ENCODE data around the gene SUSD4.

Gene SUSD4

GRCh38 chr1:223227486-223228196 lies 136.3 kb downstream of the SUSD4 start:
- no peak for DNase-seq

GRCh38 chr1:223227031-223227430 lies 136.9 kb downstream of the SUSD4 start:
- DNase-seq: no peak

- no peak for DNase-seq
These were observed 137.7 kb downstream of the SUSD4 start for GRCh38 chr1:223226271-223226670.

- no peak for DNase-seq
These were observed 138.5 kb downstream of the SUSD4 start for GRCh38 chr1:223225481-223225880.

GRCh38 chr1:223225061-223225460 lies 138.9 kb downstream of the SUSD4 start:
- no peak for DNase-seq

GRCh38 chr1:223224465-223224864 lies 139.5 kb downstream of the SUSD4 start:
- no peak for DNase-seq

- DNase-seq: no peak
These were observed 140.6 kb downstream of the SUSD4 start for GRCh38 chr1:223223091-223223995.

- no peak for DNase-seq
These were observed 141.6 kb downstream of the SUSD4 start for GRCh38 chr1:223222377-223222776.

- no peak for DNase-seq
These were observed 142.3 kb downstream of the SUSD4 start for GRCh38 chr1:223221686-223222085.

GRCh38 chr1:223219846-223220610 lies 143.9 kb downstream of the SUSD4 start:
- no peak for DNase-seq

- no peak for DNase-seq
These were observed 144.7 kb downstream of the SUSD4 start for GRCh38 chr1:223219318-223219635.

- DNase-seq: no peak
These were observed 146.2 kb downstream of the SUSD4 start for GRCh38 chr1:223217781-223218180.

GRCh38 chr1:223216531-223217205 lies 147.3 kb downstream of the SUSD4 start:
- DNase-seq: no peak

GRCh38 chr1:223216074-223216473 lies 147.9 kb downstream of the SUSD4 start:
- DNase-seq: no peak

- no peak for DNase-seq
These were observed 148.9 kb downstream of the SUSD4 start for GRCh38 chr1:223215026-223215425.

- DNase-seq: no peak
These were observed 149.6 kb downstream of the SUSD4 start for GRCh38 chr1:223214261-223214807.

GRCh38 chr1:223212441-223212840 lies 151.5 kb downstream of the SUSD4 start:
- no peak for DNase-seq

GRCh38 chr1:223211323-223211985 lies 152.5 kb downstream of the SUSD4 start:
- no peak for DNase-seq

- no peak for DNase-seq
These were observed 153.2 kb downstream of the SUSD4 start for GRCh38 chr1:223210788-223211120.

GRCh38 chr1:223209992-223210787 lies 153.8 kb downstream of the SUSD4 start:
- DNase-seq: no peak

- DNase-seq: no peak
These were observed 154.6 kb downstream of the SUSD4 start for GRCh38 chr1:223209293-223209898.

Data from T-helper 2 cell (primary cell).